ENCODE data around the gene GTF2E1. TPM values are rescaled to one million over a fixed set of nuclear protein-coding genes. Genes with fewer than 3 reads are reported as not detected.
"Not testable (repeated sequence)": the region's sequence is repeated elsewhere in the genome, so short reads cannot be mapped to it uniquely, and the experiment has no call there.

The GTF2E1 gene
- total RNA-seq, 1 experiment from 2014 or later = 40.3 TPM

- no peak for DNase-seq (ENCODE audit: low read depth)
These were observed 11.3 kb downstream of the GTF2E1 start for GRCh38 chr3:120753810-120754209.

GRCh38 chr3:120756061-120756460 is 13.5 kb downstream of the GTF2E1 start:
- no peak for DNase-seq (ENCODE audit: low read depth)

- not testable (repeated sequence) for DNase-seq (ENCODE audit: low read depth)
These were observed 16.0 kb downstream of the GTF2E1 start for GRCh38 chr3:120758551-120758950.

- peak; percentile 16 for DNase-seq (ENCODE audit: low read depth)
These were observed 20.1 kb downstream of the GTF2E1 start for GRCh38 chr3:120762615-120763014.

GRCh38 chr3:120763601-120764000 is 21.1 kb downstream of the GTF2E1 start:
- no peak for DNase-seq (ENCODE audit: low read depth)

- DNase-seq (ENCODE audit: low read depth) = peak; percentile 12
These were observed 21.7 kb downstream of the GTF2E1 start for GRCh38 chr3:120764206-120764605.

GRCh38 chr3:120765830-120766493 is 23.4 kb downstream of the GTF2E1 start:
- DNase-seq (ENCODE audit: low read depth) = no peak

GRCh38 chr3:120766576-120766975 is 24.0 kb downstream of the GTF2E1 start:
- no peak for DNase-seq (ENCODE audit: low read depth)

- DNase-seq (ENCODE audit: low read depth) = no peak
These were observed 24.6 kb downstream of the GTF2E1 start for GRCh38 chr3:120767106-120767505.

- no peak for DNase-seq (ENCODE audit: low read depth)
These were observed 26.9 kb downstream of the GTF2E1 start for GRCh38 chr3:120769436-120769835.

- no peak for DNase-seq (ENCODE audit: low read depth)
These were observed 28.3 kb downstream of the GTF2E1 start for GRCh38 chr3:120770891-120771290.

- DNase-seq (ENCODE audit: low read depth) = peak; percentile 62
These were observed 29.5 kb downstream of the GTF2E1 start for GRCh38 chr3:120772081-120772480.

GRCh38 chr3:120773932-120774331 is 31.4 kb downstream of the GTF2E1 start:
- peak; percentile 76 for DNase-seq (ENCODE audit: low read depth)

GRCh38 chr3:120775411-120775810 is 32.9 kb downstream of the GTF2E1 start:
- no peak for DNase-seq (ENCODE audit: low read depth)

- DNase-seq (ENCODE audit: low read depth) = no peak
These were observed 36.2 kb downstream of the GTF2E1 start for GRCh38 chr3:120778776-120779175.

GRCh38 chr3:120780977-120781376 is 38.4 kb downstream of the GTF2E1 start:
- DNase-seq (ENCODE audit: low read depth) = peak; percentile 95

GRCh38 chr3:120785832-120786231 is 43.3 kb downstream of the GTF2E1 start:
- peak; percentile 56 for DNase-seq (ENCODE audit: low read depth)

- no peak for DNase-seq (ENCODE audit: low read depth)
These were observed 48.5 kb downstream of the GTF2E1 start for GRCh38 chr3:120791010-120791409.

GRCh38 chr3:120791913-120792312 is 49.4 kb downstream of the GTF2E1 start:
- peak; percentile 85 for DNase-seq (ENCODE audit: low read depth)

GRCh38 chr3:120793601-120794000 is 51.1 kb downstream of the GTF2E1 start:
- peak; percentile 26 for DNase-seq (ENCODE audit: low read depth)

- DNase-seq (ENCODE audit: low read depth) = peak; percentile 85
These were observed 52.6 kb downstream of the GTF2E1 start for GRCh38 chr3:120795017-120795648.

- no peak for DNase-seq (ENCODE audit: low read depth)
These were observed 53.4 kb downstream of the GTF2E1 start for GRCh38 chr3:120795959-120796358.

- DNase-seq (ENCODE audit: low read depth) = no peak
These were observed 54.4 kb downstream of the GTF2E1 start for GRCh38 chr3:120796976-120797375.

GRCh38 chr3:120797857-120798256 is 55.3 kb downstream of the GTF2E1 start:
- no peak for DNase-seq (ENCODE audit: low read depth)

Data from M059J (cell line).